Smooth muscle cell of the coronary artery (primary cell): ENCODE results near the gene URI1. TPM values are rescaled to one million over a fixed set of nuclear protein-coding genes. Genes with fewer than 3 reads are reported as not detected.

Experiments
- total RNA-seq: library from RNA; depleted of rRNA; stranded (reverse); fragments of >200 nt; gene quantifications from 2 replicates; pipeline ENCODE4 v1.2.3, GENCODE V29; 2014; ENCODE audit warnings: low replicate concordance

The URI1 gene, protein sequence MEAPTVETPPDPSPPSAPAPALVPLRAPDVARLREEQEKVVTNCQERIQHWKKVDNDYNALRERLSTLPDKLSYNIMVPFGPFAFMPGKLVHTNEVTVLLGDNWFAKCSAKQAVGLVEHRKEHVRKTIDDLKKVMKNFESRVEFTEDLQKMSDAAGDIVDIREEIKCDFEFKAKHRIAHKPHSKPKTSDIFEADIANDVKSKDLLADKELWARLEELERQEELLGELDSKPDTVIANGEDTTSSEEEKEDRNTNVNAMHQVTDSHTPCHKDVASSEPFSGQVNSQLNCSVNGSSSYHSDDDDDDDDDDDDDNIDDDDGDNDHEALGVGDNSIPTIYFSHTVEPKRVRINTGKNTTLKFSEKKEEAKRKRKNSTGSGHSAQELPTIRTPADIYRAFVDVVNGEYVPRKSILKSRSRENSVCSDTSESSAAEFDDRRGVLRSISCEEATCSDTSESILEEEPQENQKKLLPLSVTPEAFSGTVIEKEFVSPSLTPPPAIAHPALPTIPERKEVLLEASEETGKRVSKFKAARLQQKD
- 58.3 and 79.7 TPM in 2 replicates for total RNA-seq

DNA sequence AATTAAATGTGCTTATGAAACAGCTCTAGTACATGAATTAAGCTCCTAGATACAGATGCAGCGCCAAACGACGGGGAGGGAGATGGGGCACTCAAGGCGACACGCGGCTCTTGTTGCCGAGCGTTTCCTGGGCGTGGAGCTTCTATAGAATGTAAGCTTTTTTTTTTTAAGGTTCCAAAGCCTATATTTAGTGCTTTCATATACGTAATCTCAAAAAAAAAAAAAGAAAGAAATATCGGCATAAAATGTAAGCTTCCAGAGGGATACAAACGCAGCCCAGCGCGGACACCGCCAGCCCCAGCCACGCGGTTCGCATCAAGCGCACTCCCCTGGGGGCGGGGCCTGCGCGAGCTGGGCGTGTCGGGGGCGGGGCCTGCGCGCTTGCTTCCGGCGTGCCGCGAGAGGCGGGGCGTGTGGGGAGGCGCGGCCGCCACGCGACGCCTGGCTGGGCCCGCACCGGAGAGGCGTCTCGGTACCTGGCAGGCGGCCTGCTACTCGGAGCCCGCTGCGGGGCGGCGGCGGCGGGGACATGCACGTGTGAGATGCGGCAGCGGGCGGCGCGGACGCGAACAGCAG lies at the start of gene URI1:
Gene URI1 (plus strand): TSS at position 412 of the 576 bp plus-strand sequence. CDS start 309 bp downstream, outside the sequence.

Other genes with a start within 250 kb of the URI1 start
- 11.3 and 18.0 TPM in 2 replicates for gene C19orf12, start 227.0 kb upstream of the URI1 start, total RNA-seq
- gene CCNE1, start 130.2 kb upstream of the URI1 start, total RNA-seq = 4.0 and 5.9 TPM in 2 replicates